GM21390 (cell line): ENCODE results near the gene IL3.
A peak's percentile ranks its signal among the peaks of the same experiment; 100 is the strongest.
"Not testable (repeated sequence)": the region's sequence is repeated elsewhere in the genome, so short reads cannot be mapped to it uniquely, and the experiment has no call there.

Experiments used
- ATAC-seq: cut with Tn5 transposase; IDR thresholded peaks from one replicate; pipeline ENCODE4 v1.9.1; 2021; ENCODE audit not compliant: unreplicated experiment

Gene IL3

DNA sequence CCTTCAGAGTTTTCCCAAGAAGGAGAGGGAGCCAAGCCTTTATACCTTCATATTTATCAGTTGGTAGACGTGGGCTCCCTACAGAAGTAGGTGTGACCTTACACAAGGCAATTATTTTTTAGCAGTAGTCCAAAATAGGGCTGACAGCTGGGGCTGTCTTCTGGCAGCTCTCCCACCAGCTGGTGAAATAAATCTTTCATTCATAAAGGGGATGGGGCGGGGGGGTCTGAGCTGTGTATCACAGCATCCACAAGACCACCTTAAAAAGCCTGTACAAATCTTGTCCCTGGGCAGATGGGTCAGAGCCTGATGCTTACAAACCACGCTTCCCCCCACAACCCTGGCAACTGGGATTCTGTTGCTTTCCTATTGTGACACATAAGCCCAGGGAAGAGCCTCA is 32.8 kb downstream of the IL3 start:
- ATAC-seq: no peak

DNA sequence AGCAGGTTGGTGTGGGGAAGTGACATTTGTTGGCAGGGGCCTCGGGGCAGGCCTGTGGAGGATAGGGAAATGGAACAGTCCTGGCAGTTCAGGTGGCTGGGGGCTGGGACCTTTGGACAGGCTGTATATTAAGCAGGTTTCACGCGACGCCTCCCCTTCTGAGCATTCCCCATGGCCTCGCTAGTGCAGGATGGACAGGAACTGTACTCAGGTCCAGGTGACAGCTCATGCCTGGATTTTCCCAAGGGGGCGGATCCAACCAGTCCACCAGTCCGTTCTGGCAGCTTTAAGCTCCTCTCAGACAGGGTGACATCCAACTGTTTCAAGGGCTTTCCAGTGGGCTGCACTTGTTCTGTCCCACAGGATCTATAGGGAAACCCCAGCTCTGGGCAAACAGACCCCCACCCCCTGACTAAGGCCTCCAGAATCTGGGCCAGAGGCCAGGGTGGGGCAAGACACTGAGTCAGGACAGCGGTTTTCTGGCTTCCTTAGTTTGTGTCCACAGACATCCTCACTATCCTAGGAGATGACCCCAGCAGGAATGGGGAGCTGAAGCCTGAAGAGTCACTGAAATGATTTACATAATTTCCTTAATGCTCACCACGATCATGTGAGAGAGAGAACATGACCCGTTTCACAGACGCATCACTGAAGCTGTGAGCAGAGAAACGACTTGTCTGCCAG is 34.1 kb downstream of the IL3 start:
- no peak for ATAC-seq

DNA sequence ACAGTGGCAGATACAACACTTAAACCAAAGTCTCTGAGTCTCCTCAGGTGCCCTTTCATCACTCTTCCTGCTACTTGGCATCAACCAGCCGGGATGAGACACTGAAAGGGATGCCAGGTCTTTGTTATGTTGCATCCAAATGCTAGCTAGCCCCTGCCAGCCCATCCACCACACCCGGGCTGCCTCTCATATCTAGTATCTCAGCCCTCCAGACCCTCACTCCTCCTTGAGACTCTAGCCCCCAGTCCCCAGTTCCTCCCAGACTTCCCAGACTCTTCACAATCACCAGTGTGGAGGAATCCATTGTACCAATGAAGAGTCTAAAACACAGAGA is 34.6 kb downstream of the IL3 start:
- no peak for ATAC-seq

DNA sequence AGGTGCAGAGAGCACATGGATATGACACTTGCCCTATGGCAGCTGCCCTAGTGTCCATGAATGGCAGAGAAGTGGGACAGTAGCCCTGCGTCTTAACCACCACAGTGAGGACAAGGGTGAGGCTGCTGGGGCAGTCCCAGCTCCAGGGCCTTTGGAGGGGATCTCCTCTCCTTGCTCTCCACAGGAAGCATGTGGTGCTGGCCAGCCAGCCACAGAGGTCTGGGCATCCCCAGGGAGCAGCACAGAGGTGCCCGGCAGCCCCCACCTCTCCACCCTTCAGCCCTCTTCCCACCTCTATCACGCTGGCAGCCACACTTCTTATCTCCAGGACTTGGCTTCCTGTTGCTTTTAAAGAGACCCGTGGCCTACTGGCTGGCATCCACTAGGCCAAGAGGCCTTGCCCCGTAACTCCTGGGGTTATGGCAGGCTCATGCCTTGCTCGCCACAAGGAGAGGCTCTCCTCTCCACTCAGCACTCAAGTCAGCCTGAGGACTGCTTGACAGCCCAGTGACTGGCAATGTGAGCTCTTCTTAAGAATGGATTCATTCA is 35.0 kb downstream of the IL3 start:
- no peak for ATAC-seq

DNA sequence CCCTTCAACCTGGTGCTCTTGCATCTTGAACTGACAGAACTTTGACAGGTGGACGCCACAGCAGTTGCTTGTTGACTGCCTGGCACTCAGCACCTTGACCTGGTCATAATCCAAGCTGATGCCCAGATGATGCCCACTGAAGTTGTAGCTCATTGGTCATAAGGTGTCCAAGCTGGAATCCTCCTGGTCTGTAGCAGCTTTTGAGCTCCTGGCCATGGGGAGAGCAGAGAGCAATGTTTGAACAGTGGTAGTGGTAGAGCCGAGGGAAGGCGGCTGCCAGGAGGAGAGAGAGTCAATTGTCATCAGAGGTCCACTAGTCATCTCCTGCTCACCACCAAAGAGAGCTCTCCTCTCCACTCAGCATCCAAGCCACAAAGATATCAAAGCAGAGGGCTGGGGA is 36.4 kb downstream of the IL3 start:
- ATAC-seq: no peak

DNA sequence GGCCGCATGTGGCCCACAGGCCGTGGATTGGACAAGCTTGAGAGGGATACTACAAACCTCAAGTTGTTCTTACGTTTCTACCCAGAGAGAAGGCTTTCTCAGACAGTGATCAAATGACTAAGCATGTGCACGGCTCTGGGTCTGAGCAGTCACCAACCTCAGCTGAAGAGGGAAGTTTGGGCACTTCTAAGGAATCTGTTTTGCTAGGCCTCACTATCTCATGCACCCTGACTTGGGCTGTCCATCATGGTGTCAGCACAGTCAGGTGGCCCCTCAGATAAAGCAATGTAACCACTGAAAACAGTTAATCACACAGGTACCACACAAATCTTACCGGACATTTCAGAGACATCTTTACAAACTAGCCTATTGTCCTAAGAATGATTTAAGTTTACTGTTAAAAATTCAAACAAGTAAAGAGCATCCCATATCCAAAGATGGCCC is 37.7 kb downstream of the IL3 start:
- ATAC-seq: no peak

DNA sequence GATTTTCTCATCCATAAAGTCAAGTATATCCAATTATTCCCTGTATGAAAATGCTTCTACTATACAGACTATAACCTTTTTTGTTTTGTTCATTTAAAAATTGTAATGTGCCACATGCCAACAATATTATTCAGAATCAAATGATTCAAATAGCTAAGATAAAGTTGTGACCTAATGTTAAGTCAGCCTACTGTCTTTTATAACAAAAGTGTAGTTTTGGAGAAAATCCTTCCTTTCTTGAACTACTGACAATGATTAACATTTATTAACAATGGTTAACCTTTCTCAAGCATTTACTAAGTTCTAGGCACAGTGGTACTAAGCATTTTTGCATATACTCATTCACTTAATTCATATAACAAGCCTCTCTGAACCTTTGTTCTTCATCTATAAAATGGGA is 38.2 kb downstream of the IL3 start:
- ATAC-seq: no peak

DNA sequence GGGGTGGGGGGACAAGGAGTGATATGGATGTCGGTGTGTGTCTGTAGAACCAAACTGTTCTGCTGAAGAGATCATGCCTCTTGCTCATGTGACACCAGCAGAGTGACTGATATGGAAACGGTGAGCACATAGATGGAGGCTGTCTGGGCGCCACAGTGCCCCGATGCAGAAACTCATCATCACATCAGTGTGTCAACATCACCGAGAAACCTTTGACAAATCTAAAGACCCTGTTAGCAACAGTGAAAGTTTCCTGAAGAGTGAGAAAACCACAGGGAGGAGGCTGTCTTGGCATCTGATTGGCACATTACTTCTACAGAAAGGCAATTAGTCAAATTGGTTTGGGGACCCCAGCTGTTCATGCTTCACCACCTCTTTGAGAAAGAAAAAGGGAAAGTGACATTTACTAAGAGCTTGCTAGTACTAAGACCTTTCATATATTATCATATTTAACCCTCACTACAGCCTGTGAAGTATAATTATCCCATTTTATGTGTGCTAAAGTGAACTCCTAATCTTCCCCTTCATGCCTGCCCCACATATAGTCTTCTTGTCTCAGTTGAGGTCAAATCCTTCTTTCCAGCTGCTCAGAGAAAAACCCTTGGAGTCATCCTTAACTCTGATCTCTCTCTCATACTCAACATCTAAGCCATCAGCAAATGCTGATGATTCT is 38.8 kb downstream of the IL3 start:
- ATAC-seq: peak; percentile 39

DNA sequence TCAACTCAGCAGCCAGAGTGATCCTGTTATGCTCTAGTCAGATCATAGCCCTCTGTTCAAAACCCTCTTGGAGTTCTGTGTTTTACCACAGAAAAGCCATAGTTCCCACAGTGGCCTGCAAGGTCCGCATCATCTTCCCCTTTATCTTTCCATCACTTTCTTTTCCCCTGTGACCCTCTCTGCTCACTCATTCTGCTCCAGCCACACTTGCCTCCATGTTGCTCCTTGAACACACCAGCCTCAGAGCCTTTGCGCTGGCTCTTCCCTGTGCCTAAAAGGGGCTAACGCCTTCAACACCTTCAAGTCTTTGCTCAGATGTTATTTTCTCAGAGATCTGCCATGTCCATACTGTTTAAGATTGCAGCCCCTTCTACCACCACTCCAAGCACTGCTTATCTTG is 39.5 kb downstream of the IL3 start:
- no peak for ATAC-seq

DNA sequence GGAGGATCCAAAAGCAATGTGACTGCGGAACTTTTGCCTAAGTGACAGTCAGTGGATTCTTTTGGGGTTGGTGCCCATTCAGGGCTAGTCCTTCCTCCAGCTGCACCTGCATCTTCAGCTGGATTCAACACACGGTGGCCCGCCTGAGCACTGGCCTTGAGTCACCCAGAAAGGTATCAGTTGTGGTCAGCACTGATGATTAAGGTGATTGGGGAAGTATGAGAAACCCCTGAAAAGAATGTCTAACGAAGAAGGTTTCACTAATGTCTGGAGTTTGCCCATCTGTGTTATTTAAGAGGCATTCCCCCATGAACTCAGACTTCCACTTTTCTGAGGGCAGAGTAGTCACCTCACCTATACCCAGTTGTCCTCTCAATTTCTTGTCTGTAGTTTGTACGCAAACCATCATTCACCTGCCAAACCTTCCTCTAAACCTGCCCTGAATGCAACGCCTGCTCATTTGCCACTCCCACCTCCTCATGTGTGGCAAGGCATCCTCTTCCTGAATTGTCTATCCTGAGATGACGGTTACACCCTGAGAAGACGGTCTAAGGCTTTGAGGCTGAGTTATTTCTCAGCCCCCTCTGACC is 40.3 kb downstream of the IL3 start:
- ATAC-seq: peak; percentile 34

DNA sequence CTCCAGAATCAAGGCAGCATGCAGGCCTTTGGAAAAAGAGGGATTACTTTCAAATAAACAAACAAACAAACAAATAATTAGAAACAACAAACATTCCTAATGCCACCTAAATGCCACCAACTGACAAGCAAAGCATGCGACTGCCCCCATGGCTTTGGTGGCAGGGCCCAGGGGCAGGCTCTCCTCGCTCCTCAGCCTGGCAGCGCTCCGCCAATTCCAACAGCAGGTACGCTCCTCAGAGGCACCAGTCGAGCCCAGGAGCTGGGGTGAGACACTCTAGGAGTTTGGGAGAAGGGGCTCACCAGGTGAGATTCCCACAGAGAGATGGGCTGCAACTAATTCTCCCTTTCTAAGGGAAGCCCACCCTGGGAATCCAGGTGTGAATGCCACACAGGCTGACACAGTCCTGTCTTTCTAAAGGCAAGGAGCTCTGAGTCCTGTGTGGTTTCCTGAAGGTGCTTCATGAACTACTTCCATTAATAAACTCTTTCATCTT is 41.0 kb downstream of the IL3 start:
- ATAC-seq: no peak

DNA sequence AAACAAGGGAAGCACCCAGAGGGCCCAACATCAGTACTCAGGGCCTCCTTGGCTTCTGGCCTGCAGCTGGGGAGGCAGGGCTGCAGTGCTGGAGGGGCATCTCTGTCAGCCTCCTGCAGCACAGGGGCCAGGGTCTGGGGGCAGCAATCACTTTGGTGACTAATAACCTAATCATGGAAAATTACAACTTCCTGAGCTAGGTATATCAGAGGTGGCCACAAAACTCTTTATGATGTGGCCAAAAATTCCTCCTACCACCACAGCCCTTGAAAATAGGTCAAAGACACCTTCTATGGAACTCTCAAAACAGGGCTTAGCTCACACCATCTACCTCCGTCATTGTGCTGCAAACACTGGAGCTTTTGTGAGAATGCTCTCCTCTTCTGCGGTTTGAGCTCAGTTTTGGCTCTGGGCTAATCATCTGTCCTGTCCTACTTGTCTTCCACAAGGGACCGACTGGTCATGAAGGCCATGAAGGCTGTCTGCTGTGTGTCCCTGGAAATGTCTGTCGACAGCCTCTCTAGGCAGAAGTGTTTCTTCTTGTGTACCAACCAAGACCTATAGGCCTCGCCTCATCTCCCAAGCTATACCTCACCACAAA is 41.7 kb downstream of the IL3 start:
- no peak for ATAC-seq

DNA sequence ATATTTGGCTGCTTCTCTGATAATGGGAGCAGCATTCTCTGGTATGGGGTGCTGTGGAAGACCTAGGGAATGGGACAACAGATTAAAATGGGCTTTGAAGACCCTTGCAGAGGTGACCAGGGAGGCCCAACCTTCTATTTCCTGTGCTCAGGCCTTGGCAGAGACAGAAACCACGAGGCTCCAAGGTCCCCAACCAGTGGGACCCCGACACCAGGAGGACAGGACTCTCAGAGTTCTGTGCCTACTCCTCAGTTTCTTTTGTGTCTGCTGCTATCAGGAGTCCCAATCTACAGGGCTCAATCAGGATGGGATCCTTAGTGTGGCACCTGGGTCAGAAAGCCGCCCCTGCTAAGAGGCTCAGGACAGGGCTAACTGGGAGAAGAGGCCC is 42.5 kb downstream of the IL3 start:
- no peak for ATAC-seq

DNA sequence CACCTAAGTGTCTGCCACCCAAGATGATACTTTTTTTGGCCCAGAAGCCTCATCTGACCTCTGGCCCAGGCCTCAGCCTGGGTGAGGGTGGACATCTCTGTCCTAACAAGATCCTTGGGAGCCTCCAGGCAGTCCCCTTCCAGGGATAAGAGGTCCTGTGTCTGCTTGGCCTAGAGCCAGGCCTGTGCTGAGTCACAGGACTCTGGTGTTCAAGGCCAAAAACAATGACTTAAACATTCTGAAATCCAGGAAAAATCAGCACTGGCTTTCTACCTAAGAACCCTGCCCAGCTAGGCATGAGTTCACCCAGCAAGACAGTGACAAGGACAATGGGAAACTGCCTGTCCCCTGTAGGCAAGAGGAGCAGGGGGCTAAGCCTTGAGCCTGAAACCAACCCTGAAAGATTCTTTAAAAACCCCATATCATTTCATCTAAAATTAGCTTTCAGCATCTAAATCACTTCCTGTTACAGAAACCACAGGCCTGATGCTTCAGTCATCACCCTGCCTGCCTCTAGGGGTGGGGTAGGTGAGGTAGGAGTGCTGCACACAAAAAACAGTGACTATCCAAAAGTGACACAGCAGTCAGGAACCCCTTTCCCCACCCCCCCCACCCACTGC is 43.0 kb downstream of the IL3 start:
- ATAC-seq: peak; percentile 71

DNA sequence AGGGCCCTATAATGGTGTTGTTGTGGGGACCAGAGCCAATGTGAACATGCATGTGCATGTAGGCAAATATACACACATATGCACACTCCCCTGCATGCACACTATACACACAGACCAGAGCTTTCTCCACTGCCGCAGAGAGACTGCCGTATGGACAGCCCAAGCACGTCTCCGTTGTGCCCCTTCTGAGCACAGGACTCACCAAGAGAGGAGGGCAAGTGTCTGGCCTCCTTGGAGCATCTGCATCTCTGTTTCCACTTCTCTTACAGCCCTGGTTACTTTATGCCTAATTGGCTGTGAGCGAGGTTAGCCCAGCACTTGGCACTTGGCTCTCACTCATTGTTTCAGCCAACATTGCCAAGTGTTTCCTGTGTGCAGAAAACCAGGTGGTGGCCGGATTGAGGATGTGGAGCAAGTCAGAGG is 43.5 kb downstream of the IL3 start:
- peak; percentile 10 for ATAC-seq

DNA sequence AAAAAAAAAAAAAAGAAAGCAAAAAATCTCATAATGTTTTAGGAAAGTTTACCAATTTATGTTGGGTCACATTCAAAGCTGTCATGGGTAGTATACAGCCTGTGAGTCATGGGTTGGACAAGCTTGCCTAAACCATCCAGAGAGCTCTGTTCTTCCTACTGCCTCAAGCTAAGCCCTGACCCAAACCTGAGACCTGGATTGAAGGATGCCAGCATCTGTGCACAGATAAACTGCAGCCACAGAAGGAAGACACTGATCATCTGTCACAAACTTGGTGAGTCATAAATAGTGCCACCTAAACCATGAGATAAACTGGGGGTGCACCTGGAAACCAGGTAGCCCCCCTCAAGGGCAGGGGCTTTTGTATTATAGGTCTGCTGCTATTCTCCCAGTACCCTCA is 44.1 kb downstream of the IL3 start:
- no peak for ATAC-seq

DNA sequence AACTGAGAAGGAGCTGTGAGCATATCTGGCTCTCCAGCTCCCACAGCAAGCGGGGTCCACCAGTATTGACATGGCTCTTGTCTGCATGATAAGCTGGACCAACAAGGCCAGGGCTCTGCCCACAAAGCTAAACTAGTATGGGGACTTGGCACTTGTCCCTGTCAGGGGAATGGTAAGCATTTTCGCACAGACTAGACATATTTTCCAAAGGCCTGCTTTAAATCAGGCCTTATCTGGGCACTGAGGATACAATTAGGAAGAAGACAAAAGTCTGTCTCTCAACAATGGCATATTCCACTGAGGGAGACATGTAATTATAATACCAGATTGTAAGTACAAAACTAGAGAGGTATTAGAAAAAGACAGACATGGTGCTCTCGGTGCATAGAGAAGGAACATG is 45.2 kb downstream of the IL3 start:
- ATAC-seq: no peak

DNA sequence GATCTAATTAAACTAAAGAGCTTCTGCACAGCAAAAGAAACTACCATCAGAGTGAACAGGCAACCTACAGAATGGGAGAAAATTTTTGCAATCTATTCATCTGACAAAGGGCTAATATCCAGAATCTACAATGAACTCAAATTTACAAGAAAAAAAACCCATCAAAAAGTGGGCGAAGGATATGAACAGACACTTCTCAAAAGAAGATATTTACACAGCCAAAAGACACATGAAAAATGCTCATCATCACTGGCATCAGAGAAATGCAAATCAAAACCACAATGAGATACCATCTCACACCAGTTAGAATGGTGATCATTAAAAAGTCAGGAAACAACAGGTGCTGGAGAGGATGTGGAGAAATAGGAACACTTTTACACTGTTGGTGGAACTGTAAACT is 48.0 kb downstream of the IL3 start:
- ATAC-seq: not testable (repeated sequence)

DNA sequence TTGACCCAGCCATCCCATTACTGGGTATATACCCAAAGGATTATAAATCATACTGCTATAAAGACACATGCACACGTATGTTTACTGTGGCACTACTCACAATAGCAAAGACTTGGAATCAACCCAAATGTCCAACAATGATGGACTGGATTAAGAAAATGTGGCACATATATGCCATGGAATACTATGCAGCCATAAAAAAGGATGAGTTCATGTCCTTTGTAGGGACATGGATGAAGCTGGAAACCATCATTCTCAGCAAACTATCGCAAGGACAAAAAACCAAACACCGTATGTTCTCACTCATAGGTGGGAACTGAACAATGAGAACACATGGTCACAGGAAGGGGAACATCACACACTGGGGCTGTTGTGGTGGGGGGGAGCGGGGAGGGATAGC is 48.5 kb downstream of the IL3 start:
- ATAC-seq: not testable (repeated sequence)

DNA sequence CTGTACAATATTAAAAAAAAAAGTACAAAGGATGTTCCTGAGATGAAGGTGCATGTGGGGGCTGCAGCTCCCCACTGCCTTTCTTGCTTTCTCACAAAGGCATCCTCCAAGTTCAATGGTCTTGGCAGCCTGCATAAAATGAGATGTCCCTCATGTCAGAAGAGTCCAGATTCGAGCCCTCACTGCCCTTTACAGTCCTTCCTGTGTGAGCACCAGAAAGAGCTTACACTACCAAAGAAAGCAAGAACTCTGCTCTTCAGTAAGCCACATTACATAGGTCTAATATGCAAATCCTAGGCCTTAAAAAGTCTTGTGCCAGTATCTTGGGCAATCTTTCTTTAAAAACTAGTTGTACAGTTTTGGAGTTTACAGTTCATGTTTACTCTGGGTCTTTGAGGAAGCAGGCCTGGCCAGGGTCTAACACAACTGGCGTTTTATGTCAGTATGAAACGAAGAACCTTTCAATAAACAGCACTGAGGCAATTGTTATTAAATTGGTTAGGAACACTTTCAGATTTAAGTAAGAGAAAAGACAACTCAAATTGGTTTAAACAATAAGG is 49.1 kb downstream of the IL3 start:
- no peak for ATAC-seq

DNA sequence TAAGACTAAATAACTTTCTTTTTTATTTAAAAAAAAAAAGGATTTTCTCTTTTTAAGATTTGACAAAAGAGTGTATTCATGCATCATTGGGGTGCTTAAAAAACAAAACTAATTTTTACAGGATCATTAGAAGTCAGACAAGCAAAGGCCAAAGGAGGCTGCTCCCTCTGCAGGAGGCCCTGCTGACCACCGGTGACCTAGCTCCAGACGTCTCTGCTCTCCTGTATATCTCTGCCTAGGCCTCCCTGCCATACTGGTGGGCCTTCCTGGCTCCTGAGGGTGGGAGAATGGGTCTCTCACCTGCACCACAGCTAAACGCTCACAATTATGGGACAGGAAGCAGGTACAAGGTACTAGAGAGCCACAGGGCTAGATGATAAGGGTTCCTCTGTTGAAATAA is 49.7 kb downstream of the IL3 start:
- ATAC-seq: no peak
